NCI-H146 treated with DMSO at 0.1 percent for 48 hours (cell line): ENCODE measurements around the gene ZNF14.
"Not testable (repeated sequence)": the region's sequence is repeated elsewhere in the genome, so short reads cannot be mapped to it uniquely, and the experiment has no call there.

Experiments
- DNase-seq: peaks from one replicate; lab custom pipeline; 2025; ENCODE audit not compliant: unreplicated experiment; lab: John Stamatoyannopoulos, UW

ZNF14 gene

DNA sequence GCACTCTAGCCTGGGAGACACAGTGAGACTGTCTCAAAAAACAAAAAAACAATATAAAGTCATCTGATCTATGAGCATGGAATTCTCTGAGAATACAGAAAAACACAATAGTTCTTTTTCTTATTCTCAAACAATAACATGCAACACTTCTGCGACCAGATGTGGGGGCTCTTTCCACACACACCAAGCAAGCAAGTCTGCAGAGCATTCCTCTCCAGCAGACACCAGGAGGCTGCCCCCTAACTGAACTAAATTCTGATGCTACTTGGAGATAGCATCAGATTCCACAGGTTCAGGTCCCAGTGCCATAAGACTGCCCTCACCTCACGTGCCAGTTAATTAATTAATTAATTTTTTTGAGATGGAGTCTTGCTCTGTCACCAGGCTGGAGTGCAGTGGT, 36.5 kb downstream of the ZNF14 start:
- no peak for DNase-seq

GRCh38 chr19:19691683-19692082, 41.2 kb downstream of the ZNF14 start:
- DNase-seq: no peak

- not testable (repeated sequence) for DNase-seq
Measured at GRCh38 chr19:19689023-19689422, 43.9 kb downstream of the ZNF14 start.

- DNase-seq: no peak
Measured at GRCh38 chr19:19687090-19687489, 45.8 kb downstream of the ZNF14 start.

GRCh38 chr19:19686580-19686979, 46.3 kb downstream of the ZNF14 start:
- no peak for DNase-seq

- not testable (repeated sequence) for DNase-seq
Measured at GRCh38 chr19:19686119-19686518, 46.8 kb downstream of the ZNF14 start.

DNA sequence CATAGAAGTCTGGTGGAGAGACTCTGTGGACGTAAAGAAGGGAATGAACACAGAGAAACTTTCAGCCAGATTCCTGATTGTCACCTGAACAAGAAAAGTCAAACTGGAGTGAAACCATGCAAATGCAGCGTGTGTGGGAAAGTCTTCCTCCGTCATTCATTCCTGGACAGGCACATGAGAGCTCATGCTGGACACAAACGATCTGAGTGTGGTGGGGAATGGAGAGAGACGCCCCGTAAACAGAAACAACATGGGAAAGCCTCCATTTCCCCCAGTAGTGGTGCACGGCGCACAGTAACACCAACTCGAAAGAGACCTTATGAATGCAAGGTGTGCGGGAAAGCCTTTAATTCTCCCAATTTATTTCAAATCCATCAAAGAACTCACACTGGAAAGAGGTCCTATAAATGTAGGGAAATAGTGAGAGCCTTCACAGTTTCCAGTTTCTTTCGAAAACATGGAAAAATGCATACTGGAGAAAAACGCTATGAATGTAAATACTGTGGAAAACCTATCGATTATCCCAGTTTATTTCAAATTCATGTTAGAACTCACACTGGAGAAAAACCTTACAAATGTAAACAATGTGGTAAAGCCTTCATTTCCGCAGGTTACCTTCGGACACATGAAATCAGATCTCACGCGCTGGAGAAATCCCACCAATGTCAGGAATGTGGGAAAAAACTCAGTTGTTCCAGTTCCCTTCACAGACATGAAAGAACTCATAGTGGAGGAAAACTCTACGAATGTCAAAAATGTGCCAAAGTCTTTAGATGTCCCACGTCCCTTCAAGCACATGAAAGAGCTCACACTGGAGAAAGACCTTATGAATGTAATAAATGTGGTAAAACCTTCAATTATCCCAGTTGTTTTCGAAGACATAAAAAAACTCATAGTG, 53.5 kb downstream of the ZNF14 start:
- DNase-seq: no peak

GRCh38 chr19:19677579-19677978, 55.3 kb downstream of the ZNF14 start:
- DNase-seq: no peak

- DNase-seq: no peak
Measured at GRCh38 chr19:19674315-19674714, 58.6 kb downstream of the ZNF14 start.

- DNase-seq: no peak
Measured at GRCh38 chr19:19672816-19673215, 60.1 kb downstream of the ZNF14 start.

GRCh38 chr19:19670070-19670551, 62.8 kb downstream of the ZNF14 start:
- no peak for DNase-seq

DNA sequence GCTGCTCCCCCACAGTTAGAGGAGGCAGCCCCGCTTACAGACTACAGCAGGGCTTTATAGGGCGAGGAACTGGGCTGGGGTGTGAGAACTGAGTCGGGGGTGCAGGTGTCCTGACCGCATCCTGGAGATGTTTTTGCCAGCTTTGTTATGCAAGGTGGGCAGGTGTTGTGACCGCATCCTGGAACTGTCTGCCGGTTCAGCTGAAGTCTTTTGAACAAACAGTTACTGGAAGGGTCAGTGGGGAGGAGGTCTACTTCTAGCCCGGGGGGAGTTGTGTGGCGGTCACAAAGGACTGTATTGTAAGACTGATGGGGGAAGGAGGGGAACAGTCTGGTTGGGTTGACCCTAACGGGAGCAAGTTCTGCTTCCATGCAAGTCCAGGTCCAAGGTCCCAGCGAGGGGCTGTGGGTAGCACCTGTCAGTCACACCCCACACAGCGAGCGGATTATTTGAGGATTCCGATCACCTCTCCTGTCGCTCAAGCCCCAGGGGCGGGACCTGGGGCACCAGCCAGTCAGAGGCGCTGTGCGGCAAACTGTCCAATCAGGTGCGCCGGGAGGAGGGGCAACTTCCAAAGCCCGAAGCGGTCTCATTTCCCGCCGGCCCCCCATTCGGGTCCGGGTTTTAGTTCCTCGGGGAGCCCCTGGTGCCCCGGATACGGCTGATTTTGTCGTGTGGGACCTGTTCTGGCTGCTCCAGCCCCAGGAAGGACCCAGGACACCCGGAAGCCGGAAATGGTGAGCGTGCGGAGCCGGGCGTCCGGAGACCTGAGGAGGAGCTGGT, 64.5 kb downstream of the ZNF14 start, which contains the start of gene ZNF101:
Gene ZNF101 (plus strand): TSS at position 610 of the 783 bp plus-strand sequence. CDS start 125 bp downstream, at position 735.
- DNase-seq: peak; percentile 94

GRCh38 chr19:19665420-19665948, 67.4 kb downstream of the ZNF14 start:
- not testable (repeated sequence) for DNase-seq

DNA sequence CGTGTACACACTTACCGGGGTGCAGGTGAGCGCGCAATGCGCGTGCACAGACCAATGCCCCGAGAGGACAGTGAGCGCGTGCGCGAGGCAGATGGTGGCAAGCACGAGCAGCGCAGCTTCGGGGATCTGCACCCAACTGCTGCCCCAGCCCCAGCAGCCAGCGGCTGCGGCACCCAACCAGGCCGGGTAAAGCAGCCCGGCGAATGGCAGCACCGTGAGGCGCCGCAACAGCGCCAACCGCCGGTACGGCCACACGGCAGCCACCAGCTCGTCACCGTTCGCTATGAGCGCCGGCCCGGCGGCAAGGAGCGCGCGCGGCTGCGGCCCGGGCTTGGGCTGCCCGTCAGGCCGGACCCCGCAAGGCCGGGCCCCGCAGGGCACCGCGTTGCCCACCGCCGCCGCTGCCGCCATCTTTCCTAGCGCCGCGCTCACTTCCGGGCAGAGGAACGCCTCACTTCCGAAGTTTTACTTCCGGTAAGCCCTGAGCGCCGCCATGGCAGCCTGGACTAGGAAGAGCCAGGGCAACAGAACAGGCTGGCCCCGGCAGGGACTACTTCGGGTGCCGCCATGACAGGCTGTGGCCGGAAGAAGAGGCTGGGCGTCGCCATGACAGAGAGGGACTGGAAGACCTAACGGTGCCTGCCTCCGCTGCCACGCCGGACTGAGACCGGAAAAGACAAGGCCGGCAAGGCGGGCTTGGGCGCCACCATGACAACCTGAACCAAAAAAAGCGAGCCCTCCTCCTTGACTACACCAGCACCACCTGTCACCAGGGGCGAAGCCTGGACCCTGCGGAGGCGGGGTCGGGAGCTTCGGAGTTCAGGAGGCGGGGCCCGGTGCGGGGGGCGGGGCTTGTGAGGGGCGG, 69.4 kb downstream of the ZNF14 start, which contains the start of gene ATP13A1:
Gene ATP13A1 (minus strand): TSS at position 421 of the 865 bp plus-strand sequence. CDS start 10 bp downstream, at position 411.
- peak; percentile 99 for DNase-seq

GRCh38 chr19:19662871-19663255, 70.0 kb downstream of the ZNF14 start:
- DNase-seq: no peak

DNA sequence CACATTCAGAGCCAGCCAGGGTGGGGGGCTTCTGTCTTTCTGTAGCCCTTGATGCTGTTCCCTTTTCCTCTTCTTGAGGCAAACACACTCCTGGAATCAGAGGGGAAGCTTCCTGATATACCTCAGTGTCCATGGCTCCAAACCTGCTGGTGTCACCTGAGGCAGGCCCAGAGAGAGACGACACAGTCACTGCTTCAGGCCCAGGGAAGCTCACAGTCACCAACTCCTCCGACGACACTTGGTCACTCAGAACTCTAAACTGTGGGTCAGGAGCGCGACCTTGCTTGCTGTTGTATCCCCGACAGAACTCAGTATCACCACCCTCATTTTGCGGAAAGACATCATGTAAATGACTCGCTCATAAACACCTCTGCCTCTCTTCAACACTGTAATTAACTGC, 70.6 kb downstream of the ZNF14 start:
- no peak for DNase-seq

GRCh38 chr19:19661675-19662251, 71.1 kb downstream of the ZNF14 start:
- DNase-seq: no peak

DNA sequence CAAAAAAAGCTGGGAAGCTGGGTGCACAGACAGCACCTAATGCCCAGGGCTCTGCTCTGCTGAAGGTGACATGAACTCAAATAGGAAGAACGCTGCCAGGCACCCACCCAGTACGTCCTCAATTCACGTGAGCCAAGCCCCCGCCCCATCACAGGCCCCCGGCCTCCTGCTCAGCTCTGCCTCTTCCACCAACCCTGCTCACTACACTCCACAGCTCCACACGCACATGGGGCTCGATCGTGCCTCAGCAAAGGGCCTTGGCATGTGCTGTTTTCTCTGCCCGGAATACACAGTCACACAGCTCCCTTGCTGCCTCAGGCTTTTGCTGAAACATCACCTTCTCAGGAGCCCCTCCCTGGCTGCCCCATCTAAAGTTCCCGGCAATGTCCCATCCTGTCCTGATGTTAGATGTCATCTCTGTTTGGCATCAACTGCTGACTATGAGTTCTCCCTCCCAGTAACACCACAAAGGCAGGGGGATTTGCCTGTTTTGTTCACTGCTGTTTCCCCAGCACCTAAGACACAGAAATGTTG, 71.7 kb downstream of the ZNF14 start:
- DNase-seq: no peak
